Cerebellar cortex (tissue), 1 donor: Measurements from ENCODE around the gene SPOCK2.

ENCODE experiments used
- DNase-seq: peaks from one replicate; pipeline ENCODE4 v3.0.0-alpha.2; 2015; ENCODE audit warnings: low spot score

SPOCK2 gene

DNA sequence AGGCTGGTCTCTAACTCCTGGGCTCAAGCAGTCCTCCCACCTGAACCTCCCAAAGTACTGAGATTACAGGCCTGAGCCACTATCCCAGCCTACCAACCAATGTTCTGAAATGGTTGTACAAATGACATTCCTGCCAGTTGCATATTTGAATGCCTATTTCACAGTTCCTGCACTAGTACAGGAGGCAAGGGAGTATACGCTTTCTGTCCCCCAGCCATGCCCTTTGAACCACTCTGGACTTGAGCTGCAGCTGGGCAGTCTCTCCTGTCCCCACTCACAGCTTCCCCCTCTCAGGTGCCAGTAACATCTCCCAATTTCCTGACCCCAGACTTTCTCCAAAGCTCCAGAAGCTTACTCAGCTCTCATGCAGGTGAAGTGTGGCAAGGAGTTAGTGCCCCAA, 58.9 kb downstream of the SPOCK2 start:
- no peak for DNase-seq

DNA sequence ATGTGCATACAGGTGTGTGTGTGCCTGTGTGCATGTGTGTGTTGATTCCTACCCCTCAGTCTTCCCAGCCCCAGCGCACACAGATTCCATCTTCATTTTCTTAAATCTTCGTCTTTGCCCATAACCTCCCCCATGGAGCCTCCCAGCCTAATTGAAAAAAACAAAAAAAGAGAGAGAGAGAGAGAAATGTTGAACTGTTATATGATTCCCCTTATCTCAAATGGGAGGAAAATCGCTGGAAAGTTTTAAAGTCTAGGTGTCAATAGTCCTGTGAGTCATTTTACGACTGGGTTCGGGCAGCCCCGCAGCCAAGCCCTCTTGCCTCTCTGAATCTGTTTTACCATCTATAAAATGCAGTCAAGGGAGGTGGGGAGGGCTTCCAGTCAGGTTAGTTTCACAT, 60.9 kb downstream of the SPOCK2 start:
- no peak for DNase-seq

DNA sequence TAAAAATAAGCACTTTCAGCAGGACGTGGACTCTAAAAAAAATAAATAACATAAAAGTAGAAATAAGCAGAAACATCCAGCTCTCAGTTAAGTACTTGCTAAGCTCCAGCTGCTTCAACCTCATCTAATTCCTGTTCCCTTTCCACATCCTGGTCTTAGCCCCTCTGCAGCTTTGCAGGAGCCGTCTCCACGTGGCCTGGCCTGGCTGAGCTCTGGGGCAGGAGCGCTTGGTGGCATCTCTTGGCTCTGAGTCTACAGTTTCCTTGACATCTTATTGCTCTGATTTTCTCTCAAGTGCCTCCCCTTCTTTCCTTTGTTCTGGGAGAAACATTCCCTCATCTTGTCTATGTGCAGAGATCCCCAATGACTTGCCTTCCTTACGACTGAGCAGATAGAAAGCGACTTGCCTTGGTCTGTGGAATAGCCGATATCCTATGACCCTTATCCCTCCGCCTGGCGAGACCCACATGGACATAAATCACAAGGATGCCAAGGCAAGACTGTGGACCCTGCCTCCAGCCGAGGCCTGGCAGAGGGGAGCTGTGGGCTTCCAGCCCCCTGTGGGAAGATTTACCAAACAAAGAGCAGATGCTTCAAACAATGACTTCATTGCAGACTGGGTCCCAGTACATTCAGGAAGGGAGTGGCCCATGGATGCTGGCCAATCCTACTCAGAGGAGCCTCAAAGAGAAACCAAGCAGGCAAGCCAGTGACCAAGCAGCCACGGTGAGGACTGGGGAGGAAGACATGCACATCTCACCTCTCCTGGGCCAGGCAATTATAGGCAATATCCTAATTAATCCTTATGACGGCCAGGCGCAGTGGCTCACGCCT, 61.9 kb downstream of the SPOCK2 start:
- DNase-seq, result no peak

DNA sequence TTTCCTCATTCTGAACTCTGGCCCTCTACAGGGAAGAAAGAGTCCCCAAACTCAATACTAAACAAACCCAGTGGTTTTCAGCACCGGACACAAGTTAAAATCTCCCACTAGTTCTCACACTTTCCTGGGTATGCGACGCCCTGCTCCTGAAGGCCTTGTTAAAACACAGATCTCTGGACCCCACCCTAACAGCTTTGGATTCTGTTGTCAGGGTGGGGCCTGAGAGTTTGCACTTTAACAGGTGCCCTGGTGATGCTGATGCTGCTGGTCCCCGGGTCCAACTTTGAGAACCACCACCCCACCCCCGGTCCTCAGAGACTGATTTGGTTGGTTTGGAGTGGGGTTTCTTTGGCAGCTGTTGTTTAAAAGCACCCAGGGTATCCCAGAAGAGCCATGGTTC, 62.5 kb downstream of the SPOCK2 start:
- no peak for DNase-seq

DNA sequence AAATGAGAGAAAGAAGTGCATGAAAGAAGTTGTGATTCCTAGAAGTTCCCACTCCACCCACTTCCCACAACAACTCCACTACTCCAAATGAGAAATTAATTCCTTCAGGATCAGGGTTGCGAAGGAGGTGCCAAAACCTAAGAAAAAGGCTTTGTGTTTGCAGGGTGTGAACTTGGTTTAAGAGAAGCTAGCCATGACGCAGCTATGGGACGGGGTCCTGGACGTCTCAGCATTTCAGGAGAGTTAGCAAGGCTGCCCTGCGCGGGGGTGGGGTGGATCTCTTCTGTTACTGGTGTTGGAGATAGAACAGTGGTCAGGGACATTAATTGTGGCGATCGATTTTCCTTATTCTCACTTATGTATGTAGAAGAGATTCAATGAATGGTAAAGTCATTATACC, 63.0 kb downstream of the SPOCK2 start:
- DNase-seq, result no peak

DNA sequence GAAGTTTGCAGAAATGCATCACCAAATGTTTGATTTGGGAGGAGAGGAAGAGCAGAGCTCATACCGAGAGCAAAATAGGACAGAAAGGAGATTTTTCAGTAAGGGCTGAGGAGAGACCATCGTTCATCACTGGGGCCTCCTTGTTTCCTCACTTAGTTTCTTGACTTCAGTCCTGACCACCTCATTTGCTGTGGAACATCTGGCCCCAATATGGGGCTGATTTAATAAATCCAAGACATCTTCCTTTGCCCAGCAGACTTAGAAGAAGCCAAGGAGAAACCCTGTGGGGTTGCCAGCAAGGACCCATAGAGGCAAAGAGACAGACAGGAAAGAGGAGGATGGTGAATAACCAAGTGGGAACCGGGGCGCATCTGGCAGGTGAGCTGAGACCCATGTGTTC, 63.8 kb downstream of the SPOCK2 start:
- DNase-seq, result no peak

DNA sequence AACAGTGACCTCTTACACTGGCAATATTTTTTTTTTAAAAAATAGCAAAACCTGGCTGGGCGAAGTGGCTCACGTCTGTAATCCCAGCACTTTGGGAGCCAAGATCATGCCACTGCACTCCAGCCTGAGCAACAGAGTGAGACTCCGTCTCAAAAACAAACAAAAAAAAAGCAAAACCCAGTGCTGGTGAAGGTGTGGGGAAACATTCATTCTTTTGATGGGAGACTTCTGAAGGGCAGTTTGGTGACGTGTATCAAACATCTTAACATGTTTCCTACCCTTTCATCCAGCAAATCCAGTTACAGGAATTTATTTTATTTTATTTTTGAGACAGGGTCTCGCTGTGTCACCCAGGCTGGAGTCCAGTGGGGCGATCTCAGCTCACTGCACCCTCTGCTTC, 66.1 kb downstream of the SPOCK2 start:
- no peak for DNase-seq

DNA sequence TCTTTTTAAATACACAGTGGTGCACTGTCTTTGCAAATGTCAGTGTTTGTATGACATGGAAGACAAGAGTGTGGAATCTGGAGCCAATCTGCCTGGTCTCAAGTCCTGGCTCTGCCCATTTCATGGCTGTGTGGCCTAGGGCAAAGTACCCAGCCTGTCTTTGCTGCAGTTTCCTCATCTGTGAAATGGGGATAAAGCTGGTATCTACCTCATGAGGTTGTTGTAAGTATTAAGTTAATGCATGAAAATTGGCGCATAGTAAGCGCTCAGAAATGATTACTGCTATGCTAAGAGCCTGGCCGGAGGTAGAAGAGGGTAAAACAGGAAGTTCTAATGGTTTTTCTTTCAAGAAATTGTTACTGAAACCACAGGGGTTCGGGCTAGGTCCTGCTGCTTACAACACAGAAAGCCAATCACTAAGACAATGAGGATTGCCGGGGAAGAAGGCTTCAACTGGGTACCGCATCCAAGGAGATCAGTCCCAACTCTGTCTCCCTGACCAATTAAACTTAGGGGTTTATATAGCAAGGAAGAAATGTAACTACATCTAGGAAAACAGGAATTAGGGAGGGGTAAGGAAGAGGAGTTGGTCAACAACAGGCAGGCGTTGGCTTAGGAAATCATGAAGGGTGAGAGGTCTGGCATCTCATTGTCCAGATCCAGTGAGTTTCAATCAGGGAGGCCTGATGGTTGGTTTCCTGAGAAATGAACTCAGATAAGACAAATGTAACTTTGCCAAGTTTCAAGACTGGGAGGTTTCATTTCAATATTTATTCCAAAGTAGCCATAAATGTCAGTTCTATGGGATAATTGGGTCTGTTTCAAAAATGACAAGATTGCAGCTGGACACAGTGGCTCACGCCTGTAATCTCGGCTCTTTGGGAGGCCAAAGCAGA, 67.2 kb downstream of the SPOCK2 start:
- no peak for DNase-seq

DNA sequence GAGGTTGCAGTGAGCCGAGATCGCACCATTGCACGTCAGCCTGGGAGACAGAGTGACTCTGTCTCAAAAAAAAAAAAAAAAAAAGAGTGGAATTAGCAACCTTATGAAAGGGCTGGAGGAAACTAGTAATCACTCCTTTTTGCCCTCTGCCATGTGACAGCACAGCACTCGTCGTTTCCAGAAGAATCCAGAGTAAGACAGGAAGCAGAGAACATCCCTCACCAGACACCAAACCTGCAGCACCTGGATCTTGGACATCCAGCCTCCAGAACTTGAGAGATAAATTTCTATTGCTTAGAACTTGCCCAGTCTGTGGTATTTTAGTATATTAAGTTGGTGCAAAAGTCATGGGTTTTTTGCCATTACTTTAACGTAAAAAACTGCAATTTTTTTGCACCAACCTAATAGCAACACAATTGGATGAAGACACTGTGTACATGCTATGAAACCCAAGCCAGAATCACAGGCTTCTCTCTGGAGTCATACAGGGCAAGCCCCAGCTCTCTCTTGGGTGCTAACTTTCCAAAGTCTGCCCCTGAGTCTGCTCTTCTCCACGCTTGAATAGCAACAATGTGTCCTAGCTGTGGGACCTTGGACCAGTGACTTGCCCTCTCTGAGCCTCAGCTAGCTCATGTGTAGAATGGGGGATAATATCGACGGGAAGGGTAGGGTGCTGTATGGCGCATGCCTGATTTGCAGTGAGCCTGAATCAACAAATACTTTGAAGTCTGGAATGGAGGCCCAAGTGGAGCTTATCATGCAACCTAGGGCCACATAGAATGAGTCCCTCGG, 69.1 kb downstream of the SPOCK2 start:
- no peak for DNase-seq

DNA sequence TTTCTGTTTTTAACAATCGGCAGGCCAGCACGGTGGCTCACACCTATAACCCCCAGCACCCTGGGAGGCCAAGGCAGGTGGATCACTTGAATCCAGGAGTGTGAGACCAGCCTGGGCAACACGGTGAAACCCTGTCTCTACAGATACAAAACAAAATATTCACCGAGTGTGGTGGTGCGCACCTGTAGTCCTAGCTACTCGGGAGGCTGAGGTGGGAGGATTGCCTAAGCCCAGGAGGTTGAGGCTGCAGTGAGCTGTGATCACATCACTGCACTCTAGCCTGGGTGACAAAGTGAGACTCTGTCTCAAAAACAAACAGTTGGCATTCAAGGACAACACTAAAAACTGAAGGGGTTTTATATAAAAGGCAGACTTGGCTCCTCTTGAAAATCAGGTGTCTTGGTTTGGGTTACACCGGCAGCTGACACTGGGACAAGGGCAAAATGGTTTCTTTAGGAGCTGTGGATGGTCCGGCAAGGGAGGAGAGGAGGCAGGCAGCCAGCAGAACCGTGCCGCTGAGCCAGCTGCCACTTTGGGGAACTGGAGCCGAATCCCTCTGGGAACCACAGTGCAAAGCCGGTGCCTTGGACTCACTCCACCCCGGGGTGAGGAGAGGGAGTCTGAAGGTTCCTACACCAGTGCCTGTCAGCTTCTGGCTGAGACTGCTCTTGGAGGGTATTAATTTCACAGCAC, 71.6 kb downstream of the SPOCK2 start:
- no peak for DNase-seq

DNA sequence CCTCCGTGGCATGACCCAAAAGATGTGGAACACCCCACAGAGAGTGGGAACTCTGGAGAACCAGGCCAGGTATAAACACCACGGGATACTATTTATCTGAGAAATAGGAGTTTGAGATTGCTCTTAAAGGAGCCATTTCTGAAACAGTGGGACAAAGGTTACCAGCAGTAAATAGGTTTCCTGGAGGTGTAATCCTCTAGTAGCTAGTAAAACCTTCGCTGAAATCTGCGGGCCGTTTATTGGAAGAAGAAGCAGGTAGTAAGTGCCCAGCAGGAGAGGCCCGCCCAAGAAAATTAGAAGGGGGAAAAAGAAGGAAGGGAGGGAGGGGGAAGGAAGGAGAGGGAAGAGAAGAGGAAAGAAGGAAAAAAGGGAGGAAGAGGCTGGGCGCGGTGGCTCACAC, 72.5 kb downstream of the SPOCK2 start:
- DNase-seq, result no peak

DNA sequence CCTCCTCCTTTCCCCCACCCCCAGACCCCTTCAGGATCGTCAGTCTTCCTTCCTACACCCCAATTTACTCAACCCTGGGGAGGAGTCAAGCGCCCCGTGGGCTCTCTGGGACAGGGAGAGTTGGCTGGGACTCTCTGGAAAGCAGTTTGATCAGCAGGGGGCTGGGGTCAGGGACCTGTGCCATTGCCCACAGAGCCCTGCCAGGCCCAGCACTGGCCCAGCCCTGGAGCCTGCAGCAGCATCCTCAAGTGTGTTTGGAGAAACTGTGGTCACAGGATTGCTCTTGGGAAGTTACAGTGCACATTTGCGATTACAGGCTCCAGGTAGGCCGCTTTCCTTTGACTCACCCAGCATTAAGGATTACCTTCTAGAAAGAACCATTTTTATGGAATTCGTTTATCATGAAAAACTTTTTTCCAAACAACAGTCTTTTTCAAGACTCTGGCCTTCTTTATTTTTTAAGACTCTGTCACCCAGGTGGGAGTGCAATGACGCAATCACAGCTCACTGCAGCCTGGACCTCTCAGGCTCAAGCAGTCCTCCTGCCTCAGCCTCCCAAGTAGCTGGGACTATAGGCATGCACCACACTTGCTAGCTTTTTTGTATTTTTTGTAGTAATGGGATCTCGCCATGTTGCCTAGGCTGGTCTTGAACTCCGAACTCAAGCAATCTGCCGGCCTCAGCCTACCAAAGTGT, 73.4 kb downstream of the SPOCK2 start:
- DNase-seq, result no peak

DNA sequence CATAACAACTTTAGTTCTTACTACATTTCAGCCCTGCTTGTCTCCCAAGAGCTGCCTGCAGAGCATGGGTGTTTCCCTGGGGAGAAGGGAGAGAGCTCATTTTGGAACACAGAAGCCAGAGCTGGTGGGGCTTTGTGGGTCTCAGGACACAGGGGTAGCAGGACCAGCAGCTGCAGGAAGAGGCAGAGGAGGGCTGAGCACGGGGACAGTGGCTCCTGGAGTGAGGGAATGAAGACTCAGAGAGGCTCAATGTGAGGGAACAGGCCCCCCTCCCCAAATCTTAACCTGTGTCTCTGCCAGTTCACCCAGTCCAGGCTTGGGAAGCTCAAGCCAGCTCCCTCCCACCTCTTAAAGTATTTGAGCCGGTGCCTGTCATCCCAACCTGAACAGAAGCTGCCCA, 74.2 kb downstream of the SPOCK2 start:
- DNase-seq, result no peak

DNA sequence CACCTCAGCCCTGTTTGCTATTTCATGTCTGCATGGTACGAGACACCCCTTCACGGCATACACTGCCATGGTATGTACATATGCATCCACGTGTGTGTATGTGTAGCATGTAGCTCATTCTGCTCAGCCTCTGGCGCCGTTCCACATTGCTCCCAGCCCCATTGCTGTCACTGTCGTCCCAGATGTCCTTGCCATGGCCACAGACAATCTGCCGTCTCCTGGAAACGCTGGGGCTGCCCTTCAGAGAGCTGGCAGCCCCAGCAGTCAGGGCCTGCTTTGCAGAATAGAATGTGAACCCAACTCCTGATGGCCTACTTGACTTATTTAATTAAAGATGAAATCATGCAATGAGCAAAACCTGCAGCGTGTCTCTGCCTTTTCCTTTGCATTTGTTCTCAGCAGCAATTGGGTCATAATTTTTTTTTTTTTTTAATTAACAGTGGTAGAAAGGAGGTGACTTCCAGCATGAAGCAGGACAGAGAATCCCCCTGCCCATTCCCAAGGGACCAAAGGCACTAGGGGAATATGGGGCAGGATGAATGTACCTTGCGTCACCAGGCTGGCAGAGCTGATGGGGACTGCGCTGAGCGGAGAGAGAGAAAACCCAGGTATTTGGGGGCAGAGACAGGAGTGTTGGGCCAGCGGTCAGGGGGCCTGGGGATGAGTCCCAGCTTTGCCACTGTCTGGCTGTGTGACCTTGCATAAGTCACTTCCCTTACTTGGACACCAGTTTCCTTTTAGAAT, 75.0 kb downstream of the SPOCK2 start:
- DNase-seq, result peak; percentile 79

DNA sequence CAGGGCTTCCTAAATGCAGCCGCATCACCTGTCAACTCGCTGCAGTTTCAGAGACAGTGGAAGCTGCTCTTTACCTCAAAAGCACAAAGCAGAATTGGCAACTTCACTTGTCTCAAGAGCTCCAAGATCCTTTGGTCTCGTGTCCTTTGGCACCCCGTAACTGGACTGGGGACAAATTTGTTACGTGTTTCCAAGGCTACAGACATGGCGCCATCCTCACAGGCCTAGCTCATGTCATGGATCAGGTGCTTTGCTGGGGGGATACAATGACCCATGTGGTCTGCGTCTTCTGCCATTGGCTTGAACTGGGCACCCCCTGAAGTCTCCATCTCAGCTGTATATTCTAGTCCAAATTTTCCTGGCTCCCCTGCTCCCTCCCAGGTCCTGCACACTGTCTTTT, 75.6 kb downstream of the SPOCK2 start:
- peak; percentile 53 for DNase-seq

DNA sequence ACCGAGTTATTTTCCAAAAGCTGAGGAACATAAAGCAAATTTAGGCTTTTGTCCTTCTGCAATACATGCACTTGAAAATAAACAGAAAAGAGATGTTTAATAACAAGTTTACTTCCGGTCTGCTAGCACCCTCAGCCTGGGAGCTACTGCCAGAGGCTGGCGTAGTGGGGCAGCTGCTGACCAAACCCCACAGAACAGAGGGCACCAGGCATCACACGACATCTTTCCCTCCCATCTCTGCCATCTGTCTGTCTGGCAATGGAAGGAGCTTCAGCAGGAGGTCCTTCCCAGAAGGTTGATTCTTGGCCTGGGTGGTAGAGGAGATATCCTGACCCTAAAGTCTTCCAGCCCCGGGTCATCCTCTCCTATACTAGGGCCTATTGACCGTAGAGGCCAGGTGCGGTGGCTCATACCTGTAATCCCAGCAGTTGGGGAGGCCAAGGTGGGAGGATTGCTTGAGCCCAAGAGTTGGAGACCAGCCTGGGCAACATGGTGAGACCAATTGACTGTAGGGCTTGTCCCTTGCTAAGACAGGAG, 76.3 kb downstream of the SPOCK2 start:
- DNase-seq, result no peak

DNA sequence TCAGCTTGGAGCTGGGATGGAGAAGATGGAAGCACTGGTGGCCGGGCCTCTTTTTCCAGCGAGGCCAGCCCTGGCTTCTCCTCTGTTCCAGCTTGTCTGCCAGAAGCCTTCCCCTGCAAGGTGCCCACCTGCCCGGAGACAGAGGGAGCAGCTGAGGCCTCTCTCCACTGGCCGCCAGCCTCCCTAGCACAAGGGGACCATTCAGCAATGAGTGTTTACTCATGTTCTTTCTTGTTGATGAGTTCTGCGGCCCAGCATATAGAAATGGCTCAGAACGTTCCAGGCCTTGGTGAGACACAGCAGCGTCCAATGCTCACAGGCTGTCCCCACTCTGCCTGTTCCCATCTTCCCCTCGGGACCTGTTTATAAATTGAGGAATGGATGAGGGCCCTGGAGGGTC, 76.9 kb downstream of the SPOCK2 start:
- no peak for DNase-seq

DNA sequence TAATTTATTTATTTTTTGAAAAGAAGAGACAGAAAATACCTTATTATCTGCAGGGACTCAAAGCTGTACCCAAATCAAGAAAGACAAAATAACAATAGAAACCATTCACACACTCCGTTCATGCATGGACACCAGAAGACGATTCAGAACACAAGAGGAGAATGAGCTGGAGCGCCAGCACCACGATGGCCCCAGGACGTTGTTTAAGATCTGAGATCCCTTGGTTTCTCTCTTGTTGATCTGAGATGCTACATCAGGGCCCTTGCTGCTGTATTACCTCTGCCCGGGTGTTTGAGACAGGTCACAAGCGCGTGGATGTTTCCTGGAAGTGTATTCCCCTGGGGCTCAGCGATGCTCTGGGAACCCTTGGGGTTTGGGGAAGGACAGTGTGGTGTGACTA, 77.3 kb downstream of the SPOCK2 start:
- DNase-seq, result no peak

DNA sequence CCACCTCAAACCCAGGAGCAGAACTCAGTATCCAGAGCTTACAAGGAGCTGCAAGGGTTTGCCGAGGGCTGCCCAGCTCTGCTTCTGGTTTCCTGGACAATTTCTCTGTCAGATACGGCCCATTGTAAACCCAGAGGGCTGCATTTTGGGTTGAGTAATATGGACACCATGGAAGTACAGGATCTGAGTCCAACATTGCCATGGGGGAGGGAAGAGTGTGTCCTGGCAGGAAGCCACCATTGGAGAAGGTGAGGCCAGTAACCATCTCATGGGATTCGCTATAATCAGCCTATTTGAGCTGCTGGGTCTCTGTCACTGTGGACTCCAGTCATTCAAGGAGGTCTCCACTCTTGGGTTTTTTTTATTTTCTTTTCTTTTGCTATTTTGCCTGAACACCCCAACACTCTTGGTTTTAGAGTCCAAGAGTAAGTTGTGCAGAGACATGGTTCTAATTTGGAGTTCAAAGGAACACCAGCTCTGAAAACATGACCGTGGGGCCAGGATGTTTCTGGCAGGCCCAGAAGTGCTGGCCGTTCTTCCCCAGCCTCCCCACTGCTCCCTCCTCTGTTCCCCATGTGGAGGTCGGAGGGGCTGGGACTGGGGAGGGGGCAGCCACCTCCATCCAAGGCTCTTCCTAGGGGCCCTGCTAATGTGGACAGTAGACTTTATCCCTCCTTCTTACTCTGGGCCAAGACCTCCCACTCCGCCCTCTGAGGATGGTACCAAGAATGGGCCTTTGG, 77.9 kb downstream of the SPOCK2 start:
- no peak for DNase-seq
